Neural cell (in vitro differentiated cells): ENCODE measurements around the gene FOXD2.

Source experiments
- EP300 ChIP-seq: fragments of 450-650 bp; conservative IDR thresholded peaks from 2 replicates; pipeline ENCODE4 v1.6.1; 2014; ENCODE audit warnings: antibody characterized with exemption, mild to moderate bottlenecking, moderate library complexity; ENCODE audit not compliant: poor library complexity, severe bottlenecking
- RAD21 ChIP-seq: fragments of 450-650 bp; conservative IDR thresholded peaks from 2 replicates; pipeline ENCODE4 v1.6.1; 2014; ENCODE audit warnings: antibody characterized with exemption, mild to moderate bottlenecking, moderate library complexity
- TAF1 ChIP-seq: IDR thresholded peaks from 2 replicates; pipeline ENCODE4 v1.6.1; 2012; ENCODE audit warnings: low read depth
- TF ChIP-seq, protein P1 (sequence below): IDR thresholded peaks from 2 replicates; pipeline ENCODE4 v1.6.1; 2012; ENCODE audit warnings: borderline replicate concordance

- TF ChIP-seq, protein P1, sequence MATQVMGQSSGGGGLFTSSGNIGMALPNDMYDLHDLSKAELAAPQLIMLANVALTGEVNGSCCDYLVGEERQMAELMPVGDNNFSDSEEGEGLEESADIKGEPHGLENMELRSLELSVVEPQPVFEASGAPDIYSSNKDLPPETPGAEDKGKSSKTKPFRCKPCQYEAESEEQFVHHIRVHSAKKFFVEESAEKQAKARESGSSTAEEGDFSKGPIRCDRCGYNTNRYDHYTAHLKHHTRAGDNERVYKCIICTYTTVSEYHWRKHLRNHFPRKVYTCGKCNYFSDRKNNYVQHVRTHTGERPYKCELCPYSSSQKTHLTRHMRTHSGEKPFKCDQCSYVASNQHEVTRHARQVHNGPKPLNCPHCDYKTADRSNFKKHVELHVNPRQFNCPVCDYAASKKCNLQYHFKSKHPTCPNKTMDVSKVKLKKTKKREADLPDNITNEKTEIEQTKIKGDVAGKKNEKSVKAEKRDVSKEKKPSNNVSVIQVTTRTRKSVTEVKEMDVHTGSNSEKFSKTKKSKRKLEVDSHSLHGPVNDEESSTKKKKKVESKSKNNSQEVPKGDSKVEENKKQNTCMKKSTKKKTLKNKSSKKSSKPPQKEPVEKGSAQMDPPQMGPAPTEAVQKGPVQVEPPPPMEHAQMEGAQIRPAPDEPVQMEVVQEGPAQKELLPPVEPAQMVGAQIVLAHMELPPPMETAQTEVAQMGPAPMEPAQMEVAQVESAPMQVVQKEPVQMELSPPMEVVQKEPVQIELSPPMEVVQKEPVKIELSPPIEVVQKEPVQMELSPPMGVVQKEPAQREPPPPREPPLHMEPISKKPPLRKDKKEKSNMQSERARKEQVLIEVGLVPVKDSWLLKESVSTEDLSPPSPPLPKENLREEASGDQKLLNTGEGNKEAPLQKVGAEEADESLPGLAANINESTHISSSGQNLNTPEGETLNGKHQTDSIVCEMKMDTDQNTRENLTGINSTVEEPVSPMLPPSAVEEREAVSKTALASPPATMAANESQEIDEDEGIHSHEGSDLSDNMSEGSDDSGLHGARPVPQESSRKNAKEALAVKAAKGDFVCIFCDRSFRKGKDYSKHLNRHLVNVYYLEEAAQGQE = no peak
- TF ChIP-seq TAF1 = no peak
- no peak for TF ChIP-seq EP300
- TF ChIP-seq RAD21 = no peak
These were observed 38.6 kb upstream of the FOXD2 start for GRCh38 chr1:47399138-47399845.
